ENCODE results near the gene VWF.

DNA sequence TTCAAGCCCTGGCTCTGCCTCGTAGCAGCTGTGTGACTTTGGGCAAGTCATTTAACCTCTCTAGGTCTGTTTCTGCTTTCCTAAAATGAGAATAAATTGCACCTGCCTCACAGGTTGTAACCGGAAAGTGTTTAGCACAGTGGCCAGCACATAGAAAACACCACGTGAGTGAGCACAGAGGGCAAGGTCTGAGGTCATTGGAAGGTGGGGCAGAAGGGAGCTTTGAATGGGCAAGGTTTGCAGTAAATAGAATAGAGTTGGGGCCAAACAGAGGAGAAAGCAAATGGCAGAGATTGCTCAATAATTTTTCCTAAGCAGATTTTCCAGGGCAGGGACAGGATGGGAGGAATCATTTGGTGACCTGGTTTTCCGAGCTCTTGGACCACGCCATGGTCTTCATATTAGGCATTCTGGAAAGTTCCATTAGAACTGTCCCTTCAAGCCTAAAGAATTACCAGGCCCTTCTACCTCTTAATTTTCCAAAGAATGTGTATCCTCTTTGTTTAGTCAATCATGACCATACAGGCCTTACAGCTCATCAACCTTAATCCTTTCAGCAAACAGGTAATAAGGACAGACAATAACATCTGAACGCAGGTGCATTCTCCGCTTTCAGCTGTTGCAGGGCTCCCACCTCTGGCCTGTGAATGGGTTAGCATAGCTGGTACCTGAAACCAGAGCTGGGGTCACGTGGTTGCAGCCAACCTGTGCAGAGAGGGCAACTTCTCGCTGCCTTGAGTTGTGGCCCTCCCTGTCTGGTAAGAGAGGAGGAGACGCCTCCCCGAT is 53.8 kb downstream of the VWF start:
- TF ChIP-seq POLR2A (IDR thresholded peaks at IDR 0.05): no peak
- TF ChIP-seq, protein P1, sequence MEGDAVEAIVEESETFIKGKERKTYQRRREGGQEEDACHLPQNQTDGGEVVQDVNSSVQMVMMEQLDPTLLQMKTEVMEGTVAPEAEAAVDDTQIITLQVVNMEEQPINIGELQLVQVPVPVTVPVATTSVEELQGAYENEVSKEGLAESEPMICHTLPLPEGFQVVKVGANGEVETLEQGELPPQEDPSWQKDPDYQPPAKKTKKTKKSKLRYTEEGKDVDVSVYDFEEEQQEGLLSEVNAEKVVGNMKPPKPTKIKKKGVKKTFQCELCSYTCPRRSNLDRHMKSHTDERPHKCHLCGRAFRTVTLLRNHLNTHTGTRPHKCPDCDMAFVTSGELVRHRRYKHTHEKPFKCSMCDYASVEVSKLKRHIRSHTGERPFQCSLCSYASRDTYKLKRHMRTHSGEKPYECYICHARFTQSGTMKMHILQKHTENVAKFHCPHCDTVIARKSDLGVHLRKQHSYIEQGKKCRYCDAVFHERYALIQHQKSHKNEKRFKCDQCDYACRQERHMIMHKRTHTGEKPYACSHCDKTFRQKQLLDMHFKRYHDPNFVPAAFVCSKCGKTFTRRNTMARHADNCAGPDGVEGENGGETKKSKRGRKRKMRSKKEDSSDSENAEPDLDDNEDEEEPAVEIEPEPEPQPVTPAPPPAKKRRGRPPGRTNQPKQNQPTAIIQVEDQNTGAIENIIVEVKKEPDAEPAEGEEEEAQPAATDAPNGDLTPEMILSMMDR (IDR thresholded peaks at IDR 0.05): no peak

Measured in right lobe of liver (tissue), 4 donors.